Esophagus muscularis mucosa (tissue), 4 donors: ENCODE measurements around the gene CD36. TPM values are rescaled to one million over a fixed set of nuclear protein-coding genes. Genes with fewer than 3 reads are reported as not detected.

Source experiments
- DNase-seq: peaks from one replicate; pipeline ENCODE4 v3.0.0-alpha.2; 2017; ENCODE audit errors: extremely low spot score
- H3K27ac ChIP-seq, 4 donors: fragments of 200-600 bp; sonication (generic); replicated peaks in 1 of 4; 1 replicate in 3 of 4; 2 replicates in 1 of 4; pipeline ENCODE4 v1.5.1; 2016 to 2019; ENCODE audit warnings: mild to moderate bottlenecking in 1 of 4
- H3K27me3 ChIP-seq, 4 donors: fragments of 200-600 bp; sonication (generic); one replicate each; pipeline versions ENCODE4 v1.5.1 to v1.6.0; 2016 to 2019
- H3K36me3 ChIP-seq, 4 donors: fragments of 200-600 bp; sonication (generic); one replicate each; pipeline ENCODE4 v1.5.1; 2016 to 2019
- H3K4me1 ChIP-seq, 4 donors: fragments of 200-600 bp; sonication (generic); one replicate each; pipeline ENCODE4 v1.5.1; 2016 to 2019
- H3K4me3 ChIP-seq, 4 donors: fragments of 200-600 bp; sonication (generic); 1 replicate in 2 of 4; 2 replicates in 2 of 4; pipeline ENCODE4 v1.5.1; 2016 to 2019; ENCODE audit warnings: mild to moderate bottlenecking in 4 of 4, moderate library complexity in 1 of 4
- H3K9me3 ChIP-seq, 4 donors: fragments of 200-600 bp; sonication (generic); 1 replicate in 3 of 4; 2 replicates in 1 of 4; pipeline ENCODE4 v1.5.1; 2016 to 2019
- CTCF ChIP-seq, 3 experiments: fragments of 200-600 bp in 2 of 3; fragments of 450-650 bp in 1 of 3; sonication (generic) in 2 of 3; IDR thresholded peaks; one replicate each; pipeline ENCODE4 v1.5.1; 2017 to 2019; ENCODE audit warnings: antibody characterized with exemption in 3 of 3, mild to moderate bottlenecking in 2 of 3, moderate library complexity in 1 of 3
- EP300 ChIP-seq: sonication (generic); formaldehyde crosslinking; IDR thresholded peaks from one replicate; pipeline ENCODE4 v1.6.1; 2017; ENCODE audit warnings: antibody characterized with exemption
- POLR2A ChIP-seq: fragments of 450-650 bp; IDR thresholded peaks from one replicate; pipeline ENCODE4 v1.6.1; 2017; ENCODE audit warnings: antibody characterized with exemption, moderate library complexity, mild to moderate bottlenecking, low read depth
- POLR2AphosphoS5 ChIP-seq, 2 donors: sonication (generic); formaldehyde crosslinking; IDR thresholded peaks; one replicate each; pipeline ENCODE4 v1.6.1; 2017; ENCODE audit warnings: antibody characterized with exemption in 2 of 2
- WGBS: methylation state at CpG from one replicate; pipeline ENCODE4 v1.1.5; 2018; 5-methylcytosine and 5-hydroxymethylcytosine counted together
- intact Hi-C: fragments of 100-400 bp; cut with DNase I; formaldehyde crosslinking; loops from one replicate; pipeline ENCODE4 v1.15.1; 2023
- total RNA-seq, 4 donors: library from RNA; depleted of rRNA; stranded (reverse); fragments of >200 nt; gene quantifications; one replicate each; pipeline versions ENCODE4 v1.1.0 to v1.2.1, GENCODE V29; 2016

CD36 gene
- total RNA-seq, 4 donors from 2014 or later = 61.0 to 148 (median 87.7) TPM

- H3K9me3 ChIP-seq = no peaks in the 10 kb centered on the region
- intact Hi-C loops = no loop called here
- 90% methylated on average over 3 of the region's 3 CpGs for WGBS
- H3K4me1 ChIP-seq = peaks cover 3 to 10% (median 9%) of the 10 kb centered on the region in 4 donors
- H3K27ac ChIP-seq = no peak overlapping the region
- H3K36me3 ChIP-seq = no peaks in the 10 kb centered on the region
- TF ChIP-seq POLR2A = no peak
- TF ChIP-seq POLR2AphosphoS5 (IDR thresholded peaks at IDR 0.05) = no peak
- TF ChIP-seq EP300 = no peak
- no peak for TF ChIP-seq CTCF (IDR thresholded peaks at IDR 0.05)
- no peaks in the 10 kb centered on the region for H3K27me3 ChIP-seq
- DNase-seq = no peak
- no peak overlapping the region for H3K4me3 ChIP-seq
Observed at GRCh38 chr7:80611353-80611752, 27.1 kb upstream of the CD36 start.

- intact Hi-C loops = no loop called here
- Histone ChIP-seq H3K4me3 (no peak overlapping the region), H3K27ac (no peak overlapping the region), H3K27me3 (no peaks in the 10 kb centered on the region), H3K4me1 (peaks cover 5 to 10% (median 9%) of the 10 kb centered on the region in 4 donors), H3K36me3 (no peaks in the 10 kb centered on the region), H3K9me3 (no peaks in the 10 kb centered on the region)
- WGBS = 20% methylated on average over 2 of the region's 2 CpGs
- DNase-seq = no peak
- TF ChIP-seq CTCF (IDR thresholded peaks at IDR 0.05) = no peak
- TF ChIP-seq POLR2A = no peak
- TF ChIP-seq POLR2AphosphoS5 (IDR thresholded peaks at IDR 0.05) = no peak
- no peak for TF ChIP-seq EP300
Observed at GRCh38 chr7:80611779-80612178, 26.7 kb upstream of the CD36 start.

- H3K4me3 ChIP-seq = no peak overlapping the region
- no peak overlapping the region for H3K27ac ChIP-seq
- H3K27me3 ChIP-seq = no peaks in the 10 kb centered on the region
- H3K9me3 ChIP-seq = no peaks in the 10 kb centered on the region
- no peaks in the 10 kb centered on the region for H3K36me3 ChIP-seq
- H3K4me1 ChIP-seq = peaks cover 8 to 14% (median 9%) of the 10 kb centered on the region in 4 donors
- no peak for TF ChIP-seq POLR2AphosphoS5 (IDR thresholded peaks at IDR 0.05)
- no peak for TF ChIP-seq POLR2A
- TF ChIP-seq EP300 = no peak
- TF ChIP-seq CTCF (IDR thresholded peaks at IDR 0.05) = no peak
- no peak for DNase-seq
- intact Hi-C loops = no loop called here
Observed at GRCh38 chr7:80612880-80613279, 25.6 kb upstream of the CD36 start.

- H3K9me3 ChIP-seq = peaks cover 0 to 5% (median 2%) of the 10 kb centered on the region in 4 donors
- H3K4me3 ChIP-seq = no peak overlapping the region
- intact Hi-C loops = no loop called here
- 90% methylated on average over 1 of the region's 1 CpG for WGBS
- H3K27me3 ChIP-seq = no peaks in the 10 kb centered on the region
- no peak overlapping the region for H3K27ac ChIP-seq
- peaks cover 8 to 14% (median 9%) of the 10 kb centered on the region in 4 donors for H3K4me1 ChIP-seq
- DNase-seq = no peak
- no peaks in the 10 kb centered on the region for H3K36me3 ChIP-seq
- TF ChIP-seq POLR2AphosphoS5 (IDR thresholded peaks at IDR 0.05) = no peak
- TF ChIP-seq POLR2A = no peak
- no peak for TF ChIP-seq EP300
- no peak for TF ChIP-seq CTCF (IDR thresholded peaks at IDR 0.05)
Observed at GRCh38 chr7:80613519-80613918, 24.9 kb upstream of the CD36 start.

GRCh38 chr7:80614851-80615271 lies 23.6 kb upstream of the CD36 start:
- Histone ChIP-seq H3K9me3 (peaks cover 0 to 15% (median 6%) of the 10 kb centered on the region in 4 donors), H3K27ac (no peak overlapping the region), H3K4me1 (peaks cover 8 to 18% (median 9%) of the 10 kb centered on the region in 4 donors), H3K36me3 (peaks cover 0 to 6% (median 0%) of the 10 kb centered on the region in 4 donors), H3K27me3 (no peaks in the 10 kb centered on the region), H3K4me3 (no peak overlapping the region)
- TF ChIP-seq EP300 (no peak), POLR2AphosphoS5 (IDR thresholded peaks at IDR 0.05) (no peak), CTCF (IDR thresholded peaks at IDR 0.05) (no peak), POLR2A (no peak)
- intact Hi-C loops = no loop called here
- 82% methylated on average over 5 of the region's 5 CpGs for WGBS
- no peak for DNase-seq
